ENCODE measurements around the gene HSD17B13.

Gene HSD17B13

GRCh38 chr4:87339440-87339839, 16.8 kb upstream of the HSD17B13 start:
- H4K20me1 ChIP-seq (ENCODE audit: insufficient read depth, low read length): no peaks in the 10 kb centered on the region
- H3K27ac ChIP-seq (ENCODE audit: low read depth, low read length, poor library complexity, severe bottlenecking): no peak overlapping the region
- H3K27me3 ChIP-seq (ENCODE audit: insufficient read depth, low read length): no peaks in the 10 kb centered on the region
- no peak overlapping the region for H3K4me3 ChIP-seq (ENCODE audit: low read depth, low read length, poor library complexity, severe bottlenecking)
- H3F3A ChIP-seq (ENCODE audit: insufficient read depth, low read length): no peaks in the 10 kb centered on the region
- no peaks in the 10 kb centered on the region for H3K4me1 ChIP-seq (ENCODE audit: insufficient read depth, low read length, severe bottlenecking)
- no peaks in the 10 kb centered on the region for H3K79me2 ChIP-seq (ENCODE audit: insufficient read depth, low read length)
- H3K9me2 ChIP-seq (ENCODE audit: low read depth, low read length): no peaks in the 10 kb centered on the region
- no peak overlapping the region for H3K4me2 ChIP-seq (ENCODE audit: low read length)
- H3K9me3 ChIP-seq (ENCODE audit: low read length): no peaks in the 10 kb centered on the region
- no peaks in the 10 kb centered on the region; the same call in 1 of the 2 replicates for H3K36me3 ChIP-seq (ENCODE audit: insufficient read depth, low read length)
- no peak overlapping the region for H2AFZ ChIP-seq (ENCODE audit: low read length)
- no peak overlapping the region for H3K9ac ChIP-seq (ENCODE audit: low read length)
- no peak for TF ChIP-seq CTCF (IDR thresholded peaks at IDR 0.05; ENCODE audit: low read length)
- TF ChIP-seq EZH2 (IDR thresholded peaks at IDR 0.05; ENCODE audit: borderline replicate concordance, low read length): no peak

- H3K27me3 ChIP-seq (ENCODE audit: insufficient read depth, low read length): no peaks in the 10 kb centered on the region
- TF ChIP-seq CTCF (IDR thresholded peaks at IDR 0.05; ENCODE audit: low read length) (no peak), EZH2 (IDR thresholded peaks at IDR 0.05; ENCODE audit: borderline replicate concordance, low read length) (no peak)
Measured at GRCh38 chr4:87337361-87337760, 14.7 kb upstream of the HSD17B13 start.

GRCh38 chr4:87333267-87333666, 10.6 kb upstream of the HSD17B13 start:
- no peak for TF ChIP-seq EZH2 (IDR thresholded peaks at IDR 0.05; ENCODE audit: borderline replicate concordance, low read length)
- no peak for TF ChIP-seq CTCF (IDR thresholded peaks at IDR 0.05; ENCODE audit: low read length)
- Histone ChIP-seq H3K27ac (ENCODE audit: low read depth, low read length, poor library complexity, severe bottlenecking) (no peak overlapping the region), H3K9ac (ENCODE audit: low read length) (no peak overlapping the region), H3F3A (ENCODE audit: insufficient read depth, low read length) (no peaks in the 10 kb centered on the region), H3K27me3 (ENCODE audit: insufficient read depth, low read length) (no peaks in the 10 kb centered on the region), H3K4me1 (ENCODE audit: insufficient read depth, low read length, severe bottlenecking) (no peaks in the 10 kb centered on the region), H3K9me2 (ENCODE audit: low read depth, low read length) (no peaks in the 10 kb centered on the region), H3K4me2 (ENCODE audit: low read length) (no peak overlapping the region), H2AFZ (ENCODE audit: low read length) (no peak overlapping the region), H3K4me3 (ENCODE audit: low read depth, low read length, poor library complexity, severe bottlenecking) (no peak overlapping the region), H3K79me2 (ENCODE audit: insufficient read depth, low read length) (no peaks in the 10 kb centered on the region), H4K20me1 (ENCODE audit: insufficient read depth, low read length) (no peaks in the 10 kb centered on the region), H3K9me3 (ENCODE audit: low read length) (0 out of 2 replicates have a peak, but pooled peaks cover 3% of the 10 kb centered on the region), H3K36me3 (ENCODE audit: insufficient read depth, low read length) (no peaks in the 10 kb centered on the region; the same call in 1 of the 2 replicates)

More at GRCh38 chr4:87337361-87337760, 14.7 kb upstream of the HSD17B13 start:
- Histone ChIP-seq H3K4me3 (ENCODE audit: low read depth, low read length, poor library complexity, severe bottlenecking) (no peak overlapping the region), H3K79me2 (ENCODE audit: insufficient read depth, low read length) (no peaks in the 10 kb centered on the region), H3F3A (ENCODE audit: insufficient read depth, low read length) (no peaks in the 10 kb centered on the region), H3K9ac (ENCODE audit: low read length) (no peak overlapping the region), H3K9me3 (ENCODE audit: low read length) (no peaks in the 10 kb centered on the region), H2AFZ (ENCODE audit: low read length) (no peak overlapping the region), H4K20me1 (ENCODE audit: insufficient read depth, low read length) (no peaks in the 10 kb centered on the region), H3K4me1 (ENCODE audit: insufficient read depth, low read length, severe bottlenecking) (no peaks in the 10 kb centered on the region), H3K27ac (ENCODE audit: low read depth, low read length, poor library complexity, severe bottlenecking) (no peak overlapping the region), H3K36me3 (ENCODE audit: insufficient read depth, low read length) (no peaks in the 10 kb centered on the region; the same call in 1 of the 2 replicates), H3K4me2 (ENCODE audit: low read length) (no peak overlapping the region), H3K9me2 (ENCODE audit: low read depth, low read length) (no peaks in the 10 kb centered on the region)
